Activated CD4-positive, alpha-beta T cell treated with anti-CD3 and anti-CD28 coated beads, Interleukin-2, amount 50 U/mL, for 24 hours (primary cell): Measurements from ENCODE around the gene PDPN.

Source experiments
- DNase-seq, 2 donors: peaks; one replicate each; pipeline ENCODE4 v3.0.0-alpha.2; 2020; ENCODE audit warnings: low read depth in 1 of 2, low spot score in 1 of 2

PDPN gene

GRCh38 chr1:13576926-13577325, 6.7 kb upstream of the PDPN start:
- no peak for DNase-seq

GRCh38 chr1:13577846-13578245, 5.8 kb upstream of the PDPN start:
- no peak for DNase-seq

DNA sequence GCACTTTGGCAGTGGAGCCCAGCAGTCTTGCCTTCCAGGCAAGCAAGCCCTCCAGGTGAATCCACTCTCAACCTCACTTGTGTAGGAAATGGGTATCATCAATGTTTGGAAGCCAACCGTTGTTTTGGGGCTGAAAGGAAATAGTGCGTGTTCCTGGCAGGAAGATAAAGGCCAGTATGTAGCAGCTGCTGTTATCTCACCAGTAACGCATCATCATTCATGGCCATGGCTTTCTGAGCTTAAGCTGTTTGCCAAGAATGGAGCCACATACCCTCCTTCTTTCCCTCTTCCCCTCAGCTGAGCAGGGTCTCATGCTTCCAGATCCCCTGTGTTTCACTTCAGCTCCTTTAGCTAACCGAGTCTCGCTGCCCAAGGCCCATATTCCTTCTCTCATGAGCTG, 2.2 kb upstream of the PDPN start:
- no peak for DNase-seq

DNA sequence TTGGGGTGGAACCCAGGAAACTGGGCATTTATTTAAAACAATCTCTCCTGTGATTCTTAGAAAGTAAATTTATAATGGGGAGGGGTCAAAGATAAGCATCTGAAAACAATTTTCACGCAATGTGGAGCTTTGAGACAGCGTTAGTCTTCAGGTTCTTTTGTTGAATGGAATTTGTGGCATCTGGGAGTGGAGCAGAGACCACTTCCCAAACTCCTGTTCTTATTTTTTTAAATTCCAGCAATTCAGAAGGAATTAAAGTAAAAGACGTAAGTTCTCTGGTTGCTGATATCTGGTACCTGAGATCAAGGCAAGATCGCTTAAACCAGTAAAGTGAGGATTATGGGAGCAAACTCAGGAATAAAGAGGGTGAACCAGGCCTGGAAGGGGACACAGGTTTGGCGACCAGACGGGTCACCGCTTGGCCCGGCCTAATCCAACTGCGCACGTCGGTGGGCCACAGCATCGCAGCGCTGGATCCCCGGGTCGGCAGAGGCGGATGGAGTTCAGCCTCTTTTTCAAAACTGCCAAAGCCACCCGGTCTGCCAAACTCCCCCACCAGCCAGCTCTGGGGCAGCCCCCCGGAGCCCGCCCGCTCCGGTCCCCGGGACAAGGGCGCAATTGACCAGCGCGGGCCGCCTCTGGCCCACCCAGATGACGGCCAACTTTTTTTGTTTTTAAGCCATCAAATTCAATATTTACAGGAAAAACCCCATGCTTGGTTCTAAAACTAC, 754 bp upstream of the PDPN start:
- no peak for DNase-seq

GRCh38 chr1:13583966-13584791, 547 bp downstream of the PDPN start:
- no peak for DNase-seq

GRCh38 chr1:13584876-13585611, 1.4 kb downstream of the PDPN start:
- DNase-seq = no peak

- no peak for DNase-seq
Measured at GRCh38 chr1:13585612-13585991, 2.0 kb downstream of the PDPN start.

DNA sequence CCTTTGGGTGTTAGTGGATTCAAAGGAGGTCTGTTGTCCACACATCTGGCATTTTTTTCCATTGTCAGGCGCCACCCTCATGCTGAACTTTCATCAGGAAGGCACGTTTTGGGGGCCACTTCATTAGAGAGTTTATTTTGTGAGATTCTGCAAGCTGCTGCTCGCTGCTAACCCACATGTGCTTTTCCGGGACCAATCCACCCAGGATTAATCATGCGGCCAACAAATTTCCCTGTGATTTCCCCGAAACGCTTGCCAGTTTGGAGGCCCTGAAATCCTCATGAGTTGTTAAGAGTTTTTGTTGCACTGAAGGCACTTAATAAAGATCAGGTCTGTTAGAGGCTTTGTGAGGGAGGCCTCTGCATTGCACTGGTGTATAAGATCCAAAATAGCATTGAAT, 2.4 kb downstream of the PDPN start:
- no peak for DNase-seq

DNA sequence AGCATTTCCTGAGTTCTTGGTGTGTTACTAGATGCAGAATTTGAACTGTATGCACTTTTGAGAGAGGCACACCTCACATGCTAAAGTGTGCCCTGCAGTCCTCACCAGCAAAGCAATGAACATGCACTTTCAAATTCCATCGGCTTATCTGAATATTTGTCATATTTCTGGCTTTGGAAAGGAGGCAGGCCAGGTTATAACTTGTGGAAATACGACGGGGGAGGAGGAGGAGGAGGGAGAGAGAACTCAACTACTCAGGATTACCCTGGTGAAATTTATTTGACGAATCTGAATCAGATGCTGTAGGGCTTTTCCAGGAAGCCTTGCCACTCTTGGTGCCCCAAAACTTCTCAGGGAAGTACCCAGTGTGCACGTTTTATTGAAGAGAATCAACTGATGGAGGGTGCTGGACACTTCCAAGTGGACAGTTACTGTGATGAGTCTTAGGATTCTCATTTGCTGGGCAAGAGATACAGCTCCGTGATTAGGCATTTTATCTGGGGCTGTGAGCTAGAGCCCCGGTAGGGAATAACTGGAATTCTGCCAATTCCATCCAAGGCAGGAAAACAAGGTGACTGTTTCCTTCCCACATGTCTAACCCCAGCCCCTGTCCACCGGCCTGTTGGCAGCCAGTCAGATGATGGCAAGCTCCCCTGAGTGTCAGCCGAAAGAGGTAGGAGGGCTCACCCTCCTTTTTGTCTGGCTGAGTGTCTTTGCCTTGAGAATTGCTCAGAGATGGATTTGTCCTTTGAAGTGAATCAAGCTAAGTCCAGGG, 3.8 kb downstream of the PDPN start:
- DNase-seq = no peak

GRCh38 chr1:13588946-13589796, 5.5 kb downstream of the PDPN start:
- no peak for DNase-seq

DNA sequence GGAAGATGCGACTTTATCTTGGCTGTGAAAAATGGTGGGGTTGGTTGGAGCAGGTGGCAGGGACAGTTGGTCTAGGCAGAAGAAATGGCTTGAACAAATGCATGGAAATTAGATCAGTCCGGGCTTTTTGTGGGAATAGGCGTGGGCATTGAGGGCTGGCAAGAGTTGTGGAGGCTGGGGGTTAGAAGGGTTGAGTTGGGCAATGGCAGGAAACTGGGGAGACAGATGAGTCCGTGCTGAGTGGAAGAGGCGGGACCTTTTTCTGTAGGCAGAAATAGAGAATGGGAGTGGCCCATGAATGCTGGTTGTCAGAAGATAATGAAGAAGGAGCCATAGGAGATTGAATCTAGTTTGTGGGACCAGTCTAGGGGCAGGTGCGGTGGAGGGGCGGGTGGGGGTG, 6.9 kb downstream of the PDPN start:
- no peak for DNase-seq

- DNase-seq = no peak
Measured at GRCh38 chr1:13593511-13594131, 10.0 kb downstream of the PDPN start.

DNA sequence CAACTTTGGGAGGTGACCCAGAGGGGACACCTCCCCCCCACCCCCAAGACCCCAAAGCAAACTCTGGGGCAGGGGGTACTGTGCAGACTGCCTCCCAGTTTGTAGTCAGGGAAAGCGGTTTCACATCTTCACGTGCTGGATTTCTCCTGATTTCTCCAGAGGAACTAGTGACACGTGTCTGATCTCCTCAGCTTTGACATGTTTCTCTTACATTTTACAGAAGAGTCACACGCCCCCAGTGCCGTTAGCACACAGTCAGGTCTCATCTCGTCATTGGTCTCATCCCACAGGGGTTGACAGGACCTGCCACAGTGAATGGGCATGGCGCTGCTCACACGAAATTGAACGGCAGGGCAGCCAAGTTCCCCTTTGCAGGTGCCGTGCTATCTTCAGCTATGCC, 11.8 kb downstream of the PDPN start:
- no peak for DNase-seq

GRCh38 chr1:13597166-13597565, 13.5 kb downstream of the PDPN start:
- DNase-seq = no peak

GRCh38 chr1:13600762-13601453, 17.3 kb downstream of the PDPN start:
- no peak for DNase-seq

DNA sequence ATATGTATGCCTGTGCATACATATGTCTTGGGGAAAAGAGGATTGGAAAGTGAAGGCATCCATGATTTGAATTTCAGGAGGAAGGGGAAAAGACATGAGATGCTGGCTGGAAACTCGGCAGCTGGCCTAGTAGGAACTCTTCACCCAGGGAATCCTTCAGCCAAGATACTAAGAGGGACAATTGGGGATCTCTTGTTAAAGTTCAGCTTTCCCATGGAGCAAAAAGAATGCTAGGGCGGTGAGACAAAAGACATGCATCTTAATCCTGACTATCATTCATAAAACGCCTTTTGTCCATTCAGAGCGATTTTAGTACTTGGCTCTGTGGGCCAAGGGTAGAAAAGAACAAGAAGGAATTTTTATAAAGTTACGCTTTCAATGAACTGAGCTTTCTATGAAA, 20.5 kb downstream of the PDPN start:
- no peak for DNase-seq

DNA sequence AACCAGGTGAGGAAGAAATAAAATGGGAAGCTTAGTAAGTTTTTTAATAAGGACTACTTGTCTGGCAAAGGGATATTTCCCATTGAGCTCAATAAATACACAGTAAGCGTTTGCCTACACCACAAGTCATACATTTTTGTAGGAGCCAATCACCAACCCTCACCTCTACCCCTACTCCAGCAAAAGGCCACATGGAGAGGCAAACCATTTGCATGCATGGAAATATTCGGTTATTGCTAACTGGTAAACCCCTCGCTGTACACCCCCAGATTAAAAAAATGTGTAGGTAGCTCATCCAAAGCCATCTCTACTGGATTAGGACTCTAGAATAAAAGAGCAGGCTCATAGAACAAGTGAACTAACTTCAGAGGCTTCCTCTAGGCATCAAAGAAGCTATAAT, 21.1 kb downstream of the PDPN start:
- DNase-seq = no peak

GRCh38 chr1:13605159-13605558, 21.5 kb downstream of the PDPN start:
- DNase-seq = no peak

DNA sequence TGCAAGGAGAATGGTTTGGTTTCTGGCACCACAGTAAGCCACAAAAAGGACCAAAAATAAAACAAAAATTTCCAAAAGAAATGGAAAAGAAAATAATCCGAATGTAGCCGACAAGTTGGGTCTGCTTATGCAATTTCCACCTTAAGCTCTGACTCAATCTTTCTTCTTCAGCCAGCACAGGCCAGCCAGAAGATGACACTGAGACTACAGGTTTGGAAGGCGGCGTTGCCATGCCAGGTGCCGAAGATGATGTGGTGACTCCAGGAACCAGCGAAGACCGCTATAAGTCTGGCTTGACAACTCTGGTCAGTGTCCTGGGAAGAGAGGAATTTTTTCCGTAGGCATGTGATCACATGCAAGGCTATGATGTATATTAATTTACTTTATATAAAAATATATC, 23.4 kb downstream of the PDPN start:
- no peak for DNase-seq
